ENCODE data around the gene CACNA1C. TPM values are rescaled to one million over a fixed set of nuclear protein-coding genes. Genes with fewer than 3 reads are reported as not detected.

CACNA1C gene
- total RNA-seq, 1 experiment from 2014 or later = 1.1 TPM

DNA sequence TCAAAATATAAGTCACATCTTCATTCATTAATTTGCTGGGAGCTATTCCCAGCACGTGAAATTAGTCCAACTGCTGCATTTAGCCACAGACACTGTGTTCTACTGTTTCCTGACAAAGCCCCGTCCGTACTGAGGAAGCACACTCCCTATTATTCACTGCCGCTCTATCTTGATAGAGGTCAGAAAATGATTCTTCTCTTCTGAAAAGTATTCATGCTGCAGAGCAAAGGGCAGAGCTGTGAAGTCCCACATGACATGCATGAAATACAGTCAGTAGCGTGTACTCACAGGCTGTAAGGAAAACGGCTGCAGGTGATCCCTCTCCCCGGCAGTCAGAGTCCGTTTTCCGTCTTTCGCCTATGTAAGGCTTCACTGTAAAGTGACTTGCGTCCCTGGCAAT, 439.4 kb downstream of the CACNA1C start:
- no peak overlapping the region for H3K9ac ChIP-seq (ENCODE audit: extremely low read depth, insufficient read length, low read length)
- no peak overlapping the region for H2BK5ac ChIP-seq (ENCODE audit: insufficient read length, low read length)
- no peak overlapping the region for H3K18ac ChIP-seq (ENCODE audit: insufficient read length, low read depth, low read length)
- no peaks in the 10 kb centered on the region for H3K23me2 ChIP-seq (ENCODE audit: insufficient read length, low read depth, low read length, poor library complexity, severe bottlenecking)
- DNase-seq = no peak
- no peak overlapping the region for H3K23ac ChIP-seq (ENCODE audit: insufficient read length, low read depth, low read length)
- H3K9me3 Mint-ChIP-seq = no peaks in the 10 kb centered on the region
- H2AFZ ChIP-seq (ENCODE audit: low read length) = no peak overlapping the region
- H3K4me1 Mint-ChIP-seq = no peaks in the 10 kb centered on the region
- no peak overlapping the region for H3K4ac ChIP-seq (ENCODE audit: low read depth, low read length)
- H3K4me1 ChIP-seq (ENCODE audit: insufficient read depth, low read length) = no peaks in the 10 kb centered on the region
- H3K27ac ChIP-seq (ENCODE audit: insufficient read length, low read depth, low read length) = no peak overlapping the region
- TF ChIP-seq CTCF (conservative IDR thresholded peaks at IDR 0.05) = no peak
- H3K79me1 ChIP-seq (ENCODE audit: insufficient read depth, low read depth, low read length, poor library complexity, severe bottlenecking) = no peaks in the 10 kb centered on the region
- H2BK120ac ChIP-seq (ENCODE audit: low read depth, low read length, poor library complexity, severe bottlenecking) = no peak overlapping the region
- H2BK12ac ChIP-seq (ENCODE audit: insufficient read length, low read depth, low read length) = no peak overlapping the region
- no peak overlapping the region for H3K4me2 ChIP-seq (ENCODE audit: insufficient read depth, insufficient read length, low read length)
- no peaks in the 10 kb centered on the region for H3K27me3 Mint-ChIP-seq (ENCODE audit: low read depth)
- no peak overlapping the region for H3K56ac ChIP-seq (ENCODE audit: insufficient read length, low read depth, low read length)
- H4K20me1 ChIP-seq (ENCODE audit: control insufficient read depth, insufficient read depth, insufficient read length) = no peaks in the 10 kb centered on the region
- H4K91ac ChIP-seq (ENCODE audit: insufficient read length, low read depth, low read length) = no peak overlapping the region
- no peak overlapping the region for H3K4me3 Mint-ChIP-seq
- H2BK15ac ChIP-seq (ENCODE audit: low read depth, low read length) = no peak overlapping the region
- no peak overlapping the region for H4K8ac ChIP-seq (replicated peaks; ENCODE audit: insufficient read length, low read depth, low read length)
- H2AK5ac ChIP-seq (ENCODE audit: insufficient read length, low read length) = no peak overlapping the region
- H3K9me3 ChIP-seq (ENCODE audit: control insufficient read depth, low read depth, low read length) = no peaks in the 10 kb centered on the region
- no peaks in the 10 kb centered on the region; the same call in 1 of the 2 replicates for H3K27me3 ChIP-seq (ENCODE audit: insufficient read depth, low read length)
- no peaks in the 10 kb centered on the region for H3K79me2 ChIP-seq (ENCODE audit: insufficient read depth, low read length)
- no peak overlapping the region for H3K14ac ChIP-seq (ENCODE audit: insufficient read depth, low read length)
- no peak overlapping the region for H3T11ph ChIP-seq (ENCODE audit: low read length)
- H3K36me3 Mint-ChIP-seq (ENCODE audit: insufficient read depth in 1 of 3, low read depth in 3 of 3) = no peaks in the 10 kb centered on the region
- WGBS (ENCODE audit: extremely low coverage, insufficient read length, low lambda C conversion rate) = no CpG with 5 or more reads among the region's 11 CpGs
- H4K5ac ChIP-seq (ENCODE audit: insufficient read length, low read depth, low read length) = no peak overlapping the region
- H3K27ac Mint-ChIP-seq = no peak overlapping the region
- no peak overlapping the region for H2BK20ac ChIP-seq (ENCODE audit: low read depth, low read length, poor library complexity, severe bottlenecking)

Data from H9 (cell line).